HepG2 (cell line): ENCODE data around the gene AUH. TPM values are rescaled to one million over a fixed set of nuclear protein-coding genes. Genes with fewer than 3 reads are reported as not detected.

ENCODE experiments used
- BCL6 ChIP-seq: IDR thresholded peaks from 2 replicates; pipeline ENCODE4 v1.6.1; 2016; ENCODE audit warnings: missing genetic modification reagents, missing compliant biosample characterization
- FOSL2 ChIP-seq: sonication (generic); formaldehyde crosslinking; IDR thresholded peaks from 2 replicates; pipeline ENCODE4 v1.4.0; 2020; ENCODE audit warnings: missing genetic modification reagents
- HHEX ChIP-seq: IDR thresholded peaks from 2 replicates; pipeline ENCODE4 v1.6.1; 2016; ENCODE audit warnings: control low read depth
- HOXA7 ChIP-seq: sonication (generic); formaldehyde crosslinking; IDR thresholded peaks from 2 replicates; pipeline ENCODE4 v1.8.1; 2022; ENCODE audit warnings: mild to moderate bottlenecking, missing genetic modification reagents, moderate library complexity
- KLF15 ChIP-seq: sonication (generic); formaldehyde crosslinking; IDR thresholded peaks from 2 replicates; pipeline ENCODE4 v1.8.1; 2023; ENCODE audit warnings: borderline replicate concordance, mild to moderate bottlenecking, inconsistent platforms, missing genetic modification reagents, mixed read lengths
- MXD4 ChIP-seq: IDR thresholded peaks from 2 replicates; pipeline ENCODE4 v1.6.1; 2016; ENCODE audit warnings: mild to moderate bottlenecking, missing biosample characterization, missing genetic modification reagents
- MXI1 ChIP-seq: IDR thresholded peaks from 3 replicates; pipeline ENCODE4 v1.6.1; 2012; ENCODE audit warnings: low read depth, low read length, inconsistent platforms, borderline replicate concordance
- POLR2G ChIP-seq: fragments of 200-400 bp; formaldehyde crosslinking; IDR thresholded peaks from 2 replicates; pipeline ENCODE4 v1.6.1; 2018; ENCODE audit warnings: mild to moderate bottlenecking, low read depth, low read length, moderate library complexity
- SMAD3 ChIP-seq: sonication (generic); formaldehyde crosslinking; IDR thresholded peaks from 2 replicates; pipeline ENCODE4 v1.4.0; 2020; ENCODE audit warnings: missing genetic modification reagents
- SNAPC5 ChIP-seq: sonication (generic); formaldehyde crosslinking; IDR thresholded peaks from 2 replicates; pipeline ENCODE4 v1.8.1; 2023; ENCODE audit warnings: mild to moderate bottlenecking, missing genetic modification reagents, borderline replicate concordance
- SRSF1 ChIP-seq: fragments of 200-400 bp; formaldehyde crosslinking; optimal IDR thresholded peaks from 2 replicates; pipeline ENCODE3; 2017; ENCODE audit warnings: mild to moderate bottlenecking, low read depth, low read length, moderate library complexity
- WIZ ChIP-seq: sonication (generic); formaldehyde crosslinking; IDR thresholded peaks from 2 replicates; pipeline ENCODE4 v1.5.1; 2020; ENCODE audit warnings: mild to moderate bottlenecking, missing genetic modification reagents
- YEATS2 ChIP-seq: sonication (generic); formaldehyde crosslinking; IDR thresholded peaks from 2 replicates; pipeline ENCODE4 v1.4.0; 2020; ENCODE audit warnings: missing genetic modification reagents, borderline replicate concordance
- ZKSCAN1 ChIP-seq: fragments of 150-350 bp; IDR thresholded peaks from 2 replicates; pipeline ENCODE4 v1.6.1; 2014; ENCODE audit warnings: low read length
- ZNF567 ChIP-seq: sonication (generic); formaldehyde crosslinking; IDR thresholded peaks from 2 replicates; pipeline ENCODE4 v1.8.1; 2023; ENCODE audit warnings: mild to moderate bottlenecking, missing genetic modification reagents, borderline replicate concordance
- ZNF598 ChIP-seq: sonication (generic); formaldehyde crosslinking; IDR thresholded peaks from 2 replicates; pipeline ENCODE4 v1.5.1; 2020; ENCODE audit warnings: mild to moderate bottlenecking, missing genetic modification reagents, borderline replicate concordance
- ZNF619 ChIP-seq: sonication (generic); formaldehyde crosslinking; IDR thresholded peaks from 2 replicates; pipeline ENCODE4 v1.4.0; 2020; ENCODE audit warnings: mild to moderate bottlenecking, missing genetic modification reagents
- ZNF660 ChIP-seq: sonication (generic); formaldehyde crosslinking; IDR thresholded peaks from 2 replicates; pipeline ENCODE4 v1.5.1; 2020; ENCODE audit warnings: mild to moderate bottlenecking, low read depth, missing genetic modification reagents, borderline replicate concordance
- ZSCAN31 ChIP-seq: sonication (generic); formaldehyde crosslinking; IDR thresholded peaks from 2 replicates; pipeline ENCODE4 v1.5.0; 2020; ENCODE audit warnings: low read depth, mild to moderate bottlenecking, missing genetic modification reagents
- polyA plus RNA-seq, 8 experiments: library from polyadenylated mRNA; depleted of rRNA in 3 of 8; stranded (reverse) in 7 of 8; unstranded in 1 of 8; fragments of >200 nt; fragmentation: Illumina TruSeq in 4 of 8; extraction: Trizol in 4 of 8; gene quantifications; 2 replicates each; pipeline versions ENCODE4 v1.2.1 to v1.2.3, GENCODE V29; 2011 to 2016; ENCODE audit warnings: low read depth in 4 of 8, missing spikeins in 1 of 8, mixed read lengths in 1 of 8; ENCODE audit not compliant: insufficient read depth in 1 of 8
- total RNA-seq, 5 experiments: library from RNA; depleted of rRNA; stranded (reverse); fragments of >200 nt; fragmentation: Illumina TruSeq; extraction: Trizol; gene quantifications; 2 replicates each; pipeline ENCODE4 v1.2.3, GENCODE V29; 2016; ENCODE audit warnings: low read depth in 1 of 5
- TF ChIP-seq, protein P1 (sequence below): sonication (generic); formaldehyde crosslinking; IDR thresholded peaks from 2 replicates; pipeline ENCODE4 v1.9.0; 2021; ENCODE audit warnings: missing genetic modification reagents, borderline replicate concordance
- TF ChIP-seq, protein P2 (sequence below): sonication (generic); formaldehyde crosslinking; IDR thresholded peaks from 2 replicates; pipeline ENCODE4 v1.4.0; 2020; ENCODE audit warnings: mild to moderate bottlenecking, missing genetic modification reagents
- TF ChIP-seq, protein P3 (sequence below): sonication (generic); formaldehyde crosslinking; IDR thresholded peaks from 2 replicates; pipeline ENCODE4 v1.4.0; 2020; ENCODE audit warnings: missing genetic modification reagents
- TF ChIP-seq, protein P4 (sequence below), 2 experiments: sonication (generic) in 1 of 2; formaldehyde crosslinking in 1 of 2; IDR thresholded peaks; 2 replicates each; pipeline versions ENCODE4 v1.4.0 to v1.6.1; 2016 to 2020; ENCODE audit warnings: borderline replicate concordance in 1 of 2, low read depth in 1 of 2, mild to moderate bottlenecking in 1 of 2, missing genetic modification reagents in 1 of 2

Gene AUH
- total and polyA plus RNA-seq, 2 of the 13 experiments (the other 11 are each of a cell fraction or from before 2014, with no cell fraction given): 25.8 to 31.9 TPM

DNA sequence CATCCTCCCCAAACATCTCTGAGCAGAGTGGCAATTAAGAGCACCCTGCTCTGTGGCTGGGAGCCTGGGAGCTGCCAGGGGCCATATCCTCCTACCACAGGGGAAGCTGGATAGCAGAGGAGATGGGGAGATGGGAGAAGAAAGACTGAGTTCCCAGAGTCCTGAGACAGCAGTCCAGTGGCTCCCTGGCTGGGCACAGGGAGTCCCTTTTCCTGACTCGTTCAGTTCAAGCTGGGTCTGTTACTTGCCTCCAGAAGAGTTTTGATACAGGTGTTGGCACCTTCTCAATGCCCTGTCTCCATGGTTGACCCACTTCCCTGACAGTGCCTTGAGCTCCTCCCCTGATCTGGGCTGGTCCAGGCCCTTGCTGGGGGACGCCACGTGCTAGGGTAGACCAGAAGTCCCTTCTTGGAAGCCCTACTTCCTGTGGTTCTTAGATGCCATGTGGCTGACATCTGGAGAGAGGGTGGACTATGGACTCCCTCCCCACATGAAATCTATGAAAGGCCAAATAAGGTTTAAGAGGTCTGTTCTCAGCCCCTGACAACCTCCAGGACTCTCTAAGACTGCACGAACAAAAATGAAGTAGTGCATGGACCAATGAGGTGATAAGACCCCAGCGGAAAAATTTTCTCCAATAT, 166.2 kb downstream of the AUH start (continued):
- TF ChIP-seq, protein P1, sequence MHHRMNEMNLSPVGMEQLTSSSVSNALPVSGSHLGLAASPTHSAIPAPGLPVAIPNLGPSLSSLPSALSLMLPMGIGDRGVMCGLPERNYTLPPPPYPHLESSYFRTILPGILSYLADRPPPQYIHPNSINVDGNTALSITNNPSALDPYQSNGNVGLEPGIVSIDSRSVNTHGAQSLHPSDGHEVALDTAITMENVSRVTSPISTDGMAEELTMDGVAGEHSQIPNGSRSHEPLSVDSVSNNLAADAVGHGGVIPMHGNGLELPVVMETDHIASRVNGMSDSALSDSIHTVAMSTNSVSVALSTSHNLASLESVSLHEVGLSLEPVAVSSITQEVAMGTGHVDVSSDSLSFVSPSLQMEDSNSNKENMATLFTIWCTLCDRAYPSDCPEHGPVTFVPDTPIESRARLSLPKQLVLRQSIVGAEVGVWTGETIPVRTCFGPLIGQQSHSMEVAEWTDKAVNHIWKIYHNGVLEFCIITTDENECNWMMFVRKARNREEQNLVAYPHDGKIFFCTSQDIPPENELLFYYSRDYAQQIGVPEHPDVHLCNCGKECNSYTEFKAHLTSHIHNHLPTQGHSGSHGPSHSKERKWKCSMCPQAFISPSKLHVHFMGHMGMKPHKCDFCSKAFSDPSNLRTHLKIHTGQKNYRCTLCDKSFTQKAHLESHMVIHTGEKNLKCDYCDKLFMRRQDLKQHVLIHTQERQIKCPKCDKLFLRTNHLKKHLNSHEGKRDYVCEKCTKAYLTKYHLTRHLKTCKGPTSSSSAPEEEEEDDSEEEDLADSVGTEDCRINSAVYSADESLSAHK: no peak
- no peak for TF ChIP-seq ZNF598 (CRISPR knock-in tag)
- peak; percentile 85; the same call in 1 of the 2 replicates for TF ChIP-seq SMAD3 (CRISPR knock-in tag)
- TF ChIP-seq ZNF660: no peak
- TF ChIP-seq HHEX (CRISPR knock-in tag): no peak
- TF ChIP-seq WIZ (CRISPR knock-in tag): 0 out of 2 replicates have a peak, but pooled peaks have one; percentile 72
- TF ChIP-seq HOXA7 (CRISPR knock-in tag): no peak
- TF ChIP-seq ZNF619: no peak
- TF ChIP-seq, protein P2, sequence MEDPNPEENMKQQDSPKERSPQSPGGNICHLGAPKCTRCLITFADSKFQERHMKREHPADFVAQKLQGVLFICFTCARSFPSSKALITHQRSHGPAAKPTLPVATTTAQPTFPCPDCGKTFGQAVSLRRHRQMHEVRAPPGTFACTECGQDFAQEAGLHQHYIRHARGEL (CRISPR knock-in tag): no peak
- TF ChIP-seq BCL6 (CRISPR knock-in tag): peak; percentile 78
- no peak for TF ChIP-seq SRSF1
- no peak for TF ChIP-seq ZNF567 (CRISPR knock-in tag)
- TF ChIP-seq KLF15 (CRISPR knock-in tag): no peak
- TF ChIP-seq ZSCAN31: no peak
- TF ChIP-seq MXD4 (CRISPR knock-in tag): peak; percentile 61; the same call in 1 of the 2 replicates
- TF ChIP-seq, protein P3, sequence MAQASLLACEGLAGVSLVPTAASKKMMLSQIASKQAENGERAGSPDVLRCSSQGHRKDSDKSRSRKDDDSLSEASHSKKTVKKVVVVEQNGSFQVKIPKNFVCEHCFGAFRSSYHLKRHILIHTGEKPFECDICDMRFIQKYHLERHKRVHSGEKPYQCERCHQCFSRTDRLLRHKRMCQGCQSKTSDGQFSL (CRISPR knock-in tag): no peak
- no peak; the same call in 1 of the 2 replicates for TF ChIP-seq POLR2G
- no peak for TF ChIP-seq SNAPC5 (CRISPR knock-in tag)
- TF ChIP-seq ZKSCAN1: no peak
- no peak for TF ChIP-seq YEATS2 (CRISPR knock-in tag)
- TF ChIP-seq, protein P4, sequence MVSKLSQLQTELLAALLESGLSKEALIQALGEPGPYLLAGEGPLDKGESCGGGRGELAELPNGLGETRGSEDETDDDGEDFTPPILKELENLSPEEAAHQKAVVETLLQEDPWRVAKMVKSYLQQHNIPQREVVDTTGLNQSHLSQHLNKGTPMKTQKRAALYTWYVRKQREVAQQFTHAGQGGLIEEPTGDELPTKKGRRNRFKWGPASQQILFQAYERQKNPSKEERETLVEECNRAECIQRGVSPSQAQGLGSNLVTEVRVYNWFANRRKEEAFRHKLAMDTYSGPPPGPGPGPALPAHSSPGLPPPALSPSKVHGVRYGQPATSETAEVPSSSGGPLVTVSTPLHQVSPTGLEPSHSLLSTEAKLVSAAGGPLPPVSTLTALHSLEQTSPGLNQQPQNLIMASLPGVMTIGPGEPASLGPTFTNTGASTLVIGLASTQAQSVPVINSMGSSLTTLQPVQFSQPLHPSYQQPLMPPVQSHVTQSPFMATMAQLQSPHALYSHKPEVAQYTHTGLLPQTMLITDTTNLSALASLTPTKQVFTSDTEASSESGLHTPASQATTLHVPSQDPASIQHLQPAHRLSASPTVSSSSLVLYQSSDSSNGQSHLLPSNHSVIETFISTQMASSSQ (IDR thresholded peaks at IDR 0.05; ENCODE audit: low read depth): 0 out of 2 replicates have a peak, but pooled peaks have one; percentile 26
- TF ChIP-seq, protein P4 (CRISPR knock-in tag; IDR thresholded peaks at IDR 0.05; ENCODE audit: borderline replicate concordance): no peak
- peak; percentile 32; the same call in 1 of the 3 replicates for TF ChIP-seq MXI1
- TF ChIP-seq FOSL2 (CRISPR knock-in tag): peak; percentile 60
